ENCODE data around the gene LNX1. TPM values are rescaled to one million over a fixed set of nuclear protein-coding genes. Genes with fewer than 3 reads are reported as not detected.

The LNX1 gene
- polyA plus RNA-seq, 1 of the 3 experiments (the other 2 are of a cell fraction), result 0.16 TPM

- TF ChIP-seq PBX3 (IDR thresholded peaks at IDR 0.05) (no peak), SIN3A (IDR thresholded peaks at IDR 0.05; ENCODE audit: borderline replicate concordance, low read depth, low read length) (no peak), YY1 (IDR thresholded peaks at IDR 0.05; ENCODE audit: low read depth) (no peak), MAX (IDR thresholded peaks at IDR 0.05; ENCODE audit: low read depth) (no peak), ZBTB33 (IDR thresholded peaks at IDR 0.05; ENCODE audit: borderline replicate concordance, low read depth) (no peak)
Measured at GRCh38 chr4:53552711-53553110, 38.6 kb downstream of the LNX1 start (continued).

- Histone ChIP-seq H3K9me3 (no peaks in the 10 kb centered on the region), H3K9me2 (no peaks in the 10 kb centered on the region), H4K20me1 (ENCODE audit: insufficient read depth) (no peaks in the 10 kb centered on the region), H3K9ac (no peak overlapping the region), H3K27me3 (ENCODE audit: insufficient read depth) (no peaks in the 10 kb centered on the region), H3K4me2 (no peak overlapping the region), H3K27ac (ENCODE audit: low read depth in 2 of 2, low read length in 1 of 2) (no peak overlapping the region), H3K4me3 (ENCODE audit: low read depth in 2 of 2, low read length in 1 of 2) (no peak overlapping the region), H2AFZ (ENCODE audit: low read depth) (no peak overlapping the region), H3F3A (replicated peaks; ENCODE audit: insufficient read depth) (no peaks in the 10 kb centered on the region), H3K79me2 (ENCODE audit: insufficient read depth) (no peaks in the 10 kb centered on the region), H3K4me1 (ENCODE audit: control insufficient read depth in 1 of 2, insufficient read depth in 2 of 2, low read depth in 1 of 2, low read length in 1 of 2) (peaks cover 0 to 7% of the 10 kb centered on the region in 2 experiments; a peak in 1 of 4 replicates), H3K36me3 (replicated peaks in 1 of 2; ENCODE audit: control insufficient read depth in 1 of 2, insufficient read depth in 2 of 2, low read length in 1 of 2) (no peaks in the 10 kb centered on the region)
- 83% methylated on average over 6 of the region's 6 CpGs for WGBS (ENCODE audit: low lambda C conversion rate)
- ChIA-PET POLR2A (no interaction called here), CTCF (interaction anchor here (1.1 kb wide), 1 partner anchor 10 kb away, joined by 5 read pairs; no protein-coding TSS in a partner anchor)
- DNase-seq, result no peak
- TF ChIP-seq RFX5 (IDR thresholded peaks at IDR 0.05; ENCODE audit: low read length) (no peak), CTCF (IDR thresholded peaks at IDR 0.05) (no peak), MAX (IDR thresholded peaks at IDR 0.05; ENCODE audit: low read depth) (no peak), NFIC (IDR thresholded peaks at IDR 0.05; ENCODE audit: borderline replicate concordance) (no peak), GATA2 (CRISPR knock-in tag; IDR thresholded peaks at IDR 0.05) (no peak), FOSL2 (IDR thresholded peaks at IDR 0.05; ENCODE audit: borderline replicate concordance, low read depth) (no peak), MEF2A (IDR thresholded peaks at IDR 0.05; ENCODE audit: borderline replicate concordance, low read depth) (no peak), FOXJ3 (CRISPR knock-in tag; IDR thresholded peaks at IDR 0.05) (no peak), YY1 (IDR thresholded peaks at IDR 0.05; ENCODE audit: low read depth) (no peak)
Measured at GRCh38 chr4:53551958-53552357, 39.3 kb downstream of the LNX1 start.

All from SK-N-SH (cell line).